NB4 (cell line): ENCODE measurements around the gene SCN2B.

Experiments
- CTCF ChIP-seq: IDR thresholded peaks from one replicate; pipeline ENCODE4 v1.5.1; 2012; ENCODE audit warnings: low read depth, low read length
- MYC ChIP-seq: IDR thresholded peaks from 2 replicates; pipeline ENCODE4 v1.6.1; 2011; ENCODE audit warnings: low read depth, low read length
- POLR2A ChIP-seq: IDR thresholded peaks from 2 replicates; pipeline ENCODE4 v1.6.1; 2011; ENCODE audit warnings: mild to moderate bottlenecking; ENCODE audit not compliant: insufficient read length; ENCODE audit errors: extremely low read depth
- TF ChIP-seq, protein P1 (sequence below): IDR thresholded peaks from 2 replicates; pipeline ENCODE4 v1.6.1; 2011; ENCODE audit warnings: low read depth, low read length

GRCh38 chr11:118132385-118133151 lies 43.9 kb downstream of the SCN2B start:
- TF ChIP-seq CTCF = no peak
- no peak for TF ChIP-seq POLR2A
- TF ChIP-seq, protein P1, sequence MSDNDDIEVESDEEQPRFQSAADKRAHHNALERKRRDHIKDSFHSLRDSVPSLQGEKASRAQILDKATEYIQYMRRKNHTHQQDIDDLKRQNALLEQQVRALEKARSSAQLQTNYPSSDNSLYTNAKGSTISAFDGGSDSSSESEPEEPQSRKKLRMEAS = no peak
- TF ChIP-seq MYC = no peak
